HG03469 (cell line): ENCODE results near the gene ICE1.
A peak's percentile ranks its signal among the peaks of the same experiment; 100 is the strongest.
"Not testable (repeated sequence)": the region's sequence is repeated elsewhere in the genome, so short reads cannot be mapped to it uniquely, and the experiment has no call there.

ENCODE experiments used
- ATAC-seq: cut with Tn5 transposase; IDR thresholded peaks from one replicate; pipeline ENCODE4 v1.9.1; 2021; ENCODE audit warnings: mild to moderate bottlenecking, moderate library complexity, moderate number of reproducible peaks; ENCODE audit not compliant: unreplicated experiment

Gene ICE1, protein sequence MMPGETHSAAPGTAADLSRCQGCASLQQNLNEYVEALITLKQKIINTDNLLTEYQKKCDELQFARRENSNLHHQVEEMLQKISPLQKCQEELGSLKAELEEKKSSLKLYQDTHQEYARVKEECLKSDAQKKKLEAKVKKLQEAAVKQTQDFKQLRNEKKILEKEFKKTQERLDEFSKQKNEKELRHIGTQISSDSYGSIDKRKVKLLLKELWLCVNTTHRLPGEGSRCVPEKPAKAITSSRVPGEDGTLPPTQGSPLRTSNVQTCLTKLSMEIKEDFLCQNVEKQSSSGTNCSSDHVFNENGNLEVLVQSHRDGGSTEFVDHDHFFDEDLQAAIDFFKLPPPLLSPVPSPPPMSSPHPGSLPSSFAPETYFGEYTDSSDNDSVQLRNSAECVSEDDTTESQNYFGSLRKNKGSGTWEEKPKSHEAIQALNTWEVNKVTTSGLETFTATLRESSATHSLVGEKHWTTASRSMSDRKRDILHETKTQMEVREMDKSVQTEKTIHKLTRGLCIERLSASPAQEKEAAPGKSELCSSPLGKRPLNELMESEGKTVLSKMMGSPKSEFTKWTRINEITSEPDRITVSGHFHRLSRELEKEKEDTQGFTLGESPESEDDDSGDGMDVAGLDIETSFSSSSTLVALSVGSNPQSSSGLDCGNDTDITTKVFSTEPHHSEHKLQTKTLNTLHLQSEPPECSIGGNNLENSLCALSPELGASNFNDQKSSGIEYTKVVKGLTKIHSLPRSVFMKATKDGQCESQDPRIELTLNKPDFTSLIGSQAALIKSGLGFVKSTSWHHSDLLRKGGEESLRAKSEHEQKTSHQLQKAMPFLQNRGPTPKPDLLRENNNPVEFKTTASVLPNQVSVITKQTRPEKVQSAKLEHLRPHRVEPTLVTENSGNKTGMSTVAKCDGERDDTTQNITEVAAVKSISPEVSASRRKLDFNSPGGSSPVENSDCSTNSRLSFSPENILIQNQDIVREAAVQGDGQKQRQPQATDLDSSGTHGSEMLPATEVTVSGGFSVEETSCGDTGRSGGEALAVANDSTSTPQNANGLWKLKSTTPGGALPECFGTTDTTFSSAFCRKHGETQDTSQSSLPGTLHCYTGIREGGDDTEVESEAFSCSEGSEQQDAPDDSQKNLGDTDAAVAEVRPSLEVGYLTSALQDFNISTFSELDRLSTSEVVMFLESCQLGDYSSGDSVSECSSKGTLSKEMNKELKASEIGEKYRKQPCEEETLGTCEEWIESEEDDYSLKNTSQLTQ (N-terminal part only)

DNA sequence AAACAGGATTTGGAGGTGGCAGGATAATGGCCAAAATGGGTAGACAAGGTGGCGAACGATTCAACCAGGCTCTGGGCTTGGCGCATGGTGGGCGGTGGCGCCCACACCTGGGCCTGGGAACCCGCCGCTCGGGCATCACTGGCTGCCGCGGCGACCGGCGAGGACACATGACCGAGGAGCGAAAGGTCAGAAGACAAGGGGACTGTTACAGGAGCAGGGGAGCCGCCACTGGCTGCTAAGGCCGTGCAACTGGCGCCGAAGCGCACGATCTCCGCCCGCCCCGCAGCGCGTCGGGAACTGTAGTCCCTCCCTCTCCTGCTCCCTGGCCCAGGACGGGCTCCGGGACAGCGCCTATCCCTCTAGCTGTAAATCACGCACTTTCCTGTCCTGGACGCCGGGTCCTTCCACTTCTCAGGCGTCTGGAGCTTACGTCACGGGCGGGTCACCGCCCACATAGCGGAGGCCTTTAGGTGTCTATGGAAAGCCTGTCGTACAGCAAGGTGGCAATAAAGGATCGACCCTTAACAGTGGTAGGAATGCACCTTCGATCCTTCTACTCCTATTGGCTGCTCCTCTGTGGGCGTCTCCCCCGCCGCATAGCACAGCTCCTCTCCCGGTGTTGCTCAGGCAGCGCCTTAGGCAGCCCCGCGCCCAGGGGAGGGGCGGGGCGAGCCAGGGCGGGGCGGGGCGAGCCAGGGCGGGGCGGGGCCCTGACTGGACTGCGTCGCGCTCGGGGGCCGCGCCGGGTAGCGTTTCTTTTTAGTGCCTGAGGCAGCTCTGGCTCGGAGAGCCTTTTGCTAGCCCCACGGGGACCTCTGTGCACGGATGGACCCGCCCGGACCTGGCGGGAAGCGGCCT, at the start of gene ICE1:
Gene ICE1, plus strand, starts transcription at position 717 of the 858 bp plus-strand sequence. CDS start 239 bp downstream, outside the sequence.
- ATAC-seq = peak; percentile 69

DNA sequence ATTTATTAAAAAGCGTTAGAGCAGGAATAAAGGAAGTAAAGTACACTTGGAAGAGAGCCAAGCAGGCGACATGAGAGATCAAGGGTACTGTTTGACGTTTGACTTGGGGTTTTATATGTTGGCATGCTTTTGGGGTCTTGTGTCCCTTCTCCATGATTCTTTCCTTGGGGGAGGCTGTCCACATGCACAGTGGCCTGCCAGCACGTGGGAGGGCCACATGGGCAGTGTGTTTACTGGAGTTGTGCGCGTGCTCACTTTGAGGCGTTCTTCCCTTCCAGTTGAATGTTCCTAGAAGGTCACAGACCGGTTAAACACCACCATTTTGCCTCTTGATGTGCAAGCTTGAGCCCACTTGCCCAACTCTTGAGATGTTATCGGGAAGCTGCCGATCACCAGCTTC, 49.5 kb upstream of the ICE1 start:
- no peak for ATAC-seq

DNA sequence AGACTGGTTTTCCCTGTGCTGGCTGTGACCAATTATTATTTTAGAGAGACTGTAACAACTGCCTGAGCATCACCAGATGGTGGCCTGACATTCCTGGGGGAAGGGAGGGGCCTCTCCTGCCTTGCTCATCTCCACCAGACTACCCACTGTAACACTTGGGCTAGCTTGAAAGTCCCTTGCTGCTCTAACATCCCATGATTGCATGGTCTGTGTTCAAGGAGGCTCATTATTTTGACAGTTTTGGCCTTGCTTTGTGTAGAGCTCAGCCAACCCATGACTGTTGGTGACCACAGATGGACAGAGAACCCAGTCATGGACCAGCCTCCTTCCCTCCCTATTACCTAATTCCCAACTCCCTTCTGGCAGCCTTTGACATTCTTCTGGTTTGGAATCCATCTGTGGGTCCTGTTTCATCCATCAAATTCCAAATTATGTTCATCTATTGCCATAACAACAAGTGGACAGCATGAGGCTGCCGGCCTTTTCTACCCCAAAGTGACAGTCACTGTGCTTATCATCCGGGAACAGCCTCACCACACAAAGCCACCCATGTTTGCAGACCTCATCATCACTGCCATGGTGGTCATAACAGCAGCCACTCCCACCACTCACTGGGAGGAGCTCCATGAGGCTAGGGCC, 49.0 kb upstream of the ICE1 start:
- no peak for ATAC-seq

DNA sequence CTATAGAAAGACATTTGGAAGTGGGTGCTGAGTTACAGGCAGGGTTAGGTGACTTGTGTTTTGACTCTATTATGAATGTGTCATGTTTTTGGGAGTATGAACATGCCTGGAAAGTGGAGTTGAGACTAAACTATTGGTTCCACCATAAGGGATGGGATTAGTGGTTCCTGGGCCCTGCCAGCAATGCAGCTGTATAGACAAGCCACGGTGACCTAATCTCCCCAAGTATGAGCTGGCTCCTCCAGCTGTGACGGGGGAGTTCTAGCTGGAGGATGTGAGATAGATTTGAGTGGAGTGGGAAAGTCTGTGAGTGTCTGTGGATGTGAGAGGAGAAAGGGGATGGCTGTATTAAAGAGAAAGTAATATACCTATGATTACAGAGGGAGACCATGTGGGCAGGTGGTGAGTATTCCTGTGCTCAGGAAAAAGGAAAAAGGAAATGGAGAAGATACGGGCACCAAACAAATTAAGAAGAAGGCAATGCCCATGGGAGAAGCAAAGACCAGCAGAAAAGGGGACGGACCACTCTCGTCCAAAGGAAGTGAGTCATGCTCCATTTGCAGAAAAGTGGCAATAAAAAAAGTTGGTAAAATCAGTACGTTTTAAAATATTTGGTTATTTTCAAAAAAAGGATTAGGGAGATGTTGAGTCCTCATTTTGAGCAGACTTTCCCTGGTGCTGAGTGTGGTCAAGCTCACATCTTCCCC, 48.3 kb upstream of the ICE1 start:
- no peak for ATAC-seq

DNA sequence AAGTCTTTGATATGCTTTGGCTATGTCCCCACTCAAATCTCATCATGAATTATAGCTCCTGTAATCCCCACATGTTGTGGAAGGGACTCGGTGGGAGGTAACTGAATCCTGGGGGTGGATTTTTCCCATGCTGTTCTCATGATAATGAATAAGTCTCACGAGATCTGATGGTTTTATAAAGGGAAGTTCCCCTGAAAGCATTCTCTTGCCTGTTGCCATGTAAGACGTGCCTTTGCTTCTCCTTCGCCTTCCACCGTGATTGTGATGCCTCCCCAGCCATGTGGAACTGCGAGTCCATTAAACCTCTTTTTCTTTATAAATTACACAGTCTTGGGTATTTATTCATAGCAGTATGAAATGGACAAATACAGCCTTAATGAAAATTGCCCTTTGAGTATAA, 44.7 kb upstream of the ICE1 start:
- ATAC-seq = no peak

DNA sequence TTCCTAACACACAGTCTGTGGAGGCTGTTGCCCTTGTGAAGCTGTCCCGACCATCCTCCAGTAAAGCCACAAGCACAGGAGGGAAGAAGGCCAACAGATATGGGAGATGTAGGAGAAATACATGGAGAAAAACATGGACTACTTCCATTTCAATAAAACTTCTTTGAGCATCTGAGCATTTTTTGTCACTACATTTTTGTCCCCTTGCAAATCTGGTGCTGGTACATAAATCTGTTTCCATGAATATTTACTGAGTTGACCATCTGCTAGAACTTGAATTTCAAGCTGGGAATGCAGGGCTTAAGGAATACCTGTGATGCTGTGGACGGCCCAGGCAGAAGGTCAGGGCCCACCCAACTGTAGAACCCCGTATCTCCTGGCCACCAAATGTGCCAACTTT, 43.9 kb upstream of the ICE1 start:
- ATAC-seq = no peak

DNA sequence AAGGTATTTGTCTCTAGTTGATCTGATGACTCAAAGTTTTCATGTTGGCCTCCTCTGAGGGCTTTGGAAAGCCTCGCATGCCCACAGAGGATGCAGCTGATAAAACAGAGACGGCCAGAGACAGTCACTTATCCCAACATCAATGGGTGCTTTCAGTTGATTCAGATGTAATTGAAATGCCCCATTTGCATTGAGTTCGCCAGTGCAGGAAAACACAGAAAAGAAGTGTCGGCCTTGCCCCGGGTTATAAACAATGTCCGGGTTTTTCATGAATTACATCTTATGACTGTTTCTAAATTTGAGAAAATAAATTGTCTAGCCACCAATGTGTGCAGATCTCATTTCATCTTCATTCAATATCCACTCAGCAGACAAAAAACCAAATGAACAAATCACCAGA, 42.2 kb upstream of the ICE1 start:
- ATAC-seq = no peak

DNA sequence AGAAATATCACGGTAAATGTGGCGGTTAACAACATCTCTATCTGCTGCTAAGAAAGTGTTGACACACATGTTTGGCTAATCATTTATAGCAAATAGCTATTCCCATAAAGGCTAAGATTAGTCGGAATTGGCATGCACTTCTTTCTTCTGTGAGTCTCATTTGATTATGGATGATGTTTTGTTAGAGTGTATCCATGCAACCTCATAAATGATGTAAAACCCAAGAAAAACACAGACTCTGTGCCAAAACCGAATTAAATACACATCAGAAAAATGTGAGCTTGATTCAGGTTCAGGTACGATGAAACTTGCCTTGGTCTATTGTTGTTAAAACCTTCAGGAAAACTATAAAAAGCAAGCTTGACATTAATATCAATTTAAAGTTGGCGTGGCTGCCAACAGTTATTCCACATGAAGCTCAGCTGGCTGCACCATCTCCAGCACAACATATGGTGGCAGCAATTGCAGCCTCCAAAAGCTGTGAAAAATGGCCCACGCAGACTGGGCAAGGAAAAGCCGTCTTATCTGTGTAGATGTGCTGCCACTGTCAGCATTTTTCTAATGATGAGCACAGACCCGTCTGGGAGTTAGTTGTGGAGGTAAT, 41.1 kb upstream of the ICE1 start:
- no peak for ATAC-seq

DNA sequence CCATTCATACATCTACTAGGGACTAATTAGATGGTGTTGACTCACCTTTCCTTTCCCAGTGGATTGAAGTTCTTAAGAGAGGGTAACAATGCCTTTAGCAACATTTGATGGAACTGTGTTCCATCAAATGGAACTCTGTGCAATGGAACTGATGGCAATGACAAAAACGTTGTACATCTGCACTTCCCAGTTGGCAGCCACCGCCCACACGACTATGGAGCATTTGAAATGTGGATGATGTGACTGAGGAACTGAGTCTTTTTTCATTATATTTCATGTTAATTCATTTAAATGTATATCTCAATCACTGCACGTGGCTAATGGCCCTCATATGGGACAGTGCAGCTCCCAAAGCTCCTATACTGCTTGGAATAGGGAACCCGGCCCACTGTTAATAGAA, 39.0 kb upstream of the ICE1 start:
- no peak for ATAC-seq

DNA sequence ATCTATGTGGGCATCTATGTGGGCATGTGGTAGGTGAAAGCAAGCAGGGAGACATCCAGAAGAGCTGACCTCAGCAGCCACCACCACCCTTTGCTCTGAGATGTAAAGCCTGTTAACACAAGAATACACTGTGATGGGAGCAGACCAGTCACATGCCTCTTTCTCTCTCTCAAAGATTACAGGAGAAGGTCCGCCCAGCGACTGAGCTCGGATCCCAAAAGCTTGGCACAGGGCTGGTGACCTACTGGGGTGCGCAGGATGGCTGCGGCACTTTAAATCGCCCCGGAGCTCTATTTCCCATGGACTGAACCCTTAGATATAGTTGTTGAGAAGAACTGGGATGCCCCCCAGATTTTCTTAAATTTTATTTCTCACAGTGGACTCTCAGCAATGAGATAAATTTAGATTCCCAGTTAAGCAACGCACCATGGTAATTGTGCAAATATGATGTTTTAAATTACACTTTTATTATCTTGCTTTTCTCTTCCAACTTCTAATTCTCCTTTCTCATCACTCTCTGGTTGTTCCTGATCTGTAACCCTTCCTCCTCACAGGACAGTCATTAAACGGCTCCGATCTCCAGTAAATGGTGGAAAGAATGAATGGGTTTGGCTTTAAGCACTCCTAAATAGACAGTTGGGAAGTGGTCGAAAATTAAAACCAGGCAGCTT, 37.7 kb upstream of the ICE1 start:
- ATAC-seq = no peak

DNA sequence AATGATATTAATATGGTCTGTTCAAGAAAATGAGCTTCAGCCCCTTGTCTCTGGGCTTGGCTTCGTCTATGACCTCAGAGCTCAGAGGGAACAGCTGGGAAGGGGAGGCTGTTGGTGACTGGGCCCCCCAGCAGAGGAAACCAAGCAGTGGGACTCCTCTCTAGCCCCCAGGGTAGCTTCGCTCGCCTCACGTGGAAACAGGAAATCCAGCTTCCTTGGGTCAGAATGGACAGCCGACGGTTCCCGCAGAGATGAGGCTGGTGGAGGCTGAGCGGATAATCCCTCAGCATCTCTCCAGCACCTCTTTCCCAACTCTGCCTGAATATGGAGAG, 37.2 kb upstream of the ICE1 start:
- no peak for ATAC-seq

DNA sequence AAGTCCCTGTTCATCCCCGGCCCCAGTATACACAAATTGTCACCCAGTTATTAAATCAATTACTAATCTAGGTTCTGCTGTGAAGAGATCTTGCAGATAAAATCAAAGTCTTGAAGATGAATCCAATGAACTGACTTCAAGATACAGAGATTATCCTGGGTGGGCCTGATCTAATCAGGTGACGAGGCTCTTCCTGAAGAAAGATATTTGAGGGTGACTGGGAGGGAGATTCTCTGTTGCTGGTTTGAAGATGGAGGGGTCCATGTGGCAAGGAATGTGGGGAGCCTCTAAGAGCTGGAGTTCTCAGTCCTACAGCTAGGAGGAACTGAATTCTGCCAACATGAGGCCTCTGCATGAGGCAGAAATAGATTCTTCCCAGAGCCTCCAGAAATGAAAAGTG, 36.1 kb upstream of the ICE1 start:
- ATAC-seq = no peak

DNA sequence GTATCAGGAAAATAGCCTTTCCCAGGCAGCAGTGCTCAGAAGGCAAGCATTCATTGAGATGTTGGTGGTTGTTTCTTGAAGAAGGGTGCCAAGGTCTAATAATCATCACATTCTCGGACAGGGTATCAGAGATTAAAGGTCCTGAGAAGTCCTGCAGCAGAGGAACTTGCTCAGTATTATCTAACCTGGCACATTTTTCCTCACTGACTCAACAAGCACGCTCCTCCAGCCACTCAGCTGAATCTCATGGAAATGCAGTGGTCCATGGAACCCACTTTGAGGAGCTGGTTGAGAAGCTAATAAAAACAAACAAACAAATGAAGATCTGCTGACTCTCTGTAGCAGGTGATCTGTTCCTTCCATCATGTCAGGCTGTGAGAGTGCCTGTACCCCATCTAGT, 35.3 kb upstream of the ICE1 start:
- no peak for ATAC-seq

DNA sequence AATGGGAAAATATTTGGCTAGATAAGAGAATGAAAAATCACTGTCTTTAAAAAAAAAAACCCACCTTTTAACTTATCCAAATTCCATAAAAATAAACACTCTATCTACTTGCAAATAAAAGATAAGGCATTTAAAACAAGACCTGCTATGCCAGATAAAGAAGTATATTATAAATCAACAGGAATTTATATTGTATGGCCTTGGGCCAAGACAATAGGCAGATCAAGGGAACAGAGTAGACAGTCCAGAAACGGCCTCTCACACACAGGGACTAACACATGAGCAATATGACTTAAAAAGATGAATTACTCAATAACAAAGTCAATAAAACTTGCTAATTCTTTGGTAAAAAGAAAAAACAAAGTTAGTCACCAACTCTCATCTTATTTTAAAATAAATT, 34.7 kb upstream of the ICE1 start:
- no peak for ATAC-seq

DNA sequence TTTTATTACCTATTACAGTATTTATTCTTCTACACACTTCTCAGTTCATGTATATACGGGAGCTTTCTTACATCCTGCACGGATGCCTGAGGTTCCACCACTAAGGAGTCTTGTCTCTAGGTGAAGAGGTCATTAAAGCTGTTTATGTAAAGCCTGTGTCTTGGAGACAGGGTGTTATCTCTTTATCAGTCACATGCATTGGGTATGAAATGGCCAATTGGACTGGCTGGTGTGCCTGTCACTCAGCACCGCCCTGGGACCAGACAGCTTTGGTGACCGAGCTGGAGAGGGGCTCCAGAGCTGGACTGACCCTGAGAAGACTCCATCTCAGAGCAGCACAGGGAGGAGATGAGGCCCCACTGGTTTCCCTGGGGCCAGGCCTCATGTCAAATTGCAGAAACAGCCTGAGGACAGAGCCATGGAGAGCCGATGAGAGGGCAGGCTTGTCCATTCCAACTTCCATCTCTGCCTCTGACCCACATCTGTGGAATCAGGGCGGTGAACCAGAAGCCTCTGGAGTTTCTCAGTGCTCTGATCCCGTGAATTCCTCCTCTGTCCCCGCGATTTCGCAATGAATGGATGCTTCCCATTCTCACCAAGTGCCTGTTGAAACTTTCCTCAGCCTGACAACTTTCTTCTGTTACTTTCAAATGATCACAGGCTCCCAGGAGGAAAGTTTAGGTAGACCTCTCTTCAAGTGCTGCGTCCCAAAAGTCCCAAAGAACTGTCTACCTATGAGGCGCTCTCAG, 32.2 kb upstream of the ICE1 start:
- not testable (repeated sequence) for ATAC-seq

DNA sequence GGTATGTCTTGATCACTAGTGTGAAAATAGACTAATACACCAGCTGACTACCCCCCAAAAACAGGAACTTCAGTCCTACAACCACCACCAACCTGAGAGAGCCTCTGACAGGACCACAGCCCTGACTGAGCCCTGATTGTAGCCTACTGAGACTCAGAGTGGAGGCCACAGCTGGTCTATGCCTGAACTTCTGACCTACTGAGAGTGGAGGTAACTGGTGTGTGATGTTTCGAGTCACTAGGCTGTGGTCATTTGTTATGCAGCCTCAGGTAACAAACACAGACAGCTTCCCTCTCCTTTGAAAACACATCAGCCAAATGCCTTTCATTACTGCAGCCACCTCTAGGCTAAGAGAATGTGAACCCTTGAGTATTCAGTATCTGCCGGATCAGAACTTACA, 30.0 kb upstream of the ICE1 start:
- ATAC-seq = not testable (repeated sequence)

DNA sequence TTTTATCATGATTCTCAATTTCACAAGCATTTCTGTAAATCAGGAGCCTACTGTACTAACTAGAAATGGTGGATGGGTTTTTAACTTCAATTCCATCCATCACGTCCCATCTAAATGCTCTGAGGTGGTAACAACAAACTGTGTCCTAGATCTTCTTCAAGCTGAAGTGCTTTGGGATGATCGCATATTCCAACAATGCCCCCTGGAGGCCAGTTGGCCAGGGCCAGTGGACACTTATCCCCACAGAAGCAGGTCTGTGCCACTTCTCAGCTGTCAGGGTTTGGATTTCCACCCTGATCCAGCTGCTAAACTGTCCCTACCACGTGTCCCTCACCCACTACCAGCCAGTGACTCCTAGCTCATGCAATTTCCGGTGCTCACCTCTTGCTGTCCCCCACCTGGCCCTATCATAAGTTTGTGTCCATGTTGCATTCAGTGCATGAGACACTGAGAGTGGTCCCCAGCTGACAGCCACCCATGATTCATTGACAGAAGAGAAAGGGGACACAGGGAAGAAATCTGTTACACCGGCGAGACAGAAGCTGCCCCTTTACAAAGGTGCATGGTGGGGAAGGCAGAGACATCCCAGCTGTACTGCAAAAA, 28.0 kb upstream of the ICE1 start:
- not testable (repeated sequence) for ATAC-seq
